ENCODE data around the gene FARSB.

GRCh38 chr2:222610746-222611145 is 45.1 kb downstream of the FARSB start:
- TF ChIP-seq, protein P1, sequence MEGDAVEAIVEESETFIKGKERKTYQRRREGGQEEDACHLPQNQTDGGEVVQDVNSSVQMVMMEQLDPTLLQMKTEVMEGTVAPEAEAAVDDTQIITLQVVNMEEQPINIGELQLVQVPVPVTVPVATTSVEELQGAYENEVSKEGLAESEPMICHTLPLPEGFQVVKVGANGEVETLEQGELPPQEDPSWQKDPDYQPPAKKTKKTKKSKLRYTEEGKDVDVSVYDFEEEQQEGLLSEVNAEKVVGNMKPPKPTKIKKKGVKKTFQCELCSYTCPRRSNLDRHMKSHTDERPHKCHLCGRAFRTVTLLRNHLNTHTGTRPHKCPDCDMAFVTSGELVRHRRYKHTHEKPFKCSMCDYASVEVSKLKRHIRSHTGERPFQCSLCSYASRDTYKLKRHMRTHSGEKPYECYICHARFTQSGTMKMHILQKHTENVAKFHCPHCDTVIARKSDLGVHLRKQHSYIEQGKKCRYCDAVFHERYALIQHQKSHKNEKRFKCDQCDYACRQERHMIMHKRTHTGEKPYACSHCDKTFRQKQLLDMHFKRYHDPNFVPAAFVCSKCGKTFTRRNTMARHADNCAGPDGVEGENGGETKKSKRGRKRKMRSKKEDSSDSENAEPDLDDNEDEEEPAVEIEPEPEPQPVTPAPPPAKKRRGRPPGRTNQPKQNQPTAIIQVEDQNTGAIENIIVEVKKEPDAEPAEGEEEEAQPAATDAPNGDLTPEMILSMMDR (IDR thresholded peaks at IDR 0.05; ENCODE audit: insufficient read depth, low read depth, low read length): no peak
- no peak for TF ChIP-seq EZH2 (IDR thresholded peaks at IDR 0.05; ENCODE audit: insufficient read depth, low read length)
